Panc1 (cell line): ENCODE measurements around the gene ALPP. TPM values are rescaled to one million over a fixed set of nuclear protein-coding genes. Genes with fewer than 3 reads are reported as not detected.

Source experiments
- ATAC-seq: fragments of 200-7000 bp; cut with Tn5 transposase; 2 replicates; pipeline ENCODE4 v1.9.1; 2020; ENCODE audit warnings: mild to moderate bottlenecking, moderate library complexity
- BruUV-seq: library from RNA; stranded (reverse); fragments of 400-500 nt; replicated peaks from 2 replicates; lab custom pipeline; 2021; lab: Mats Ljungman, UMichigan
- CTCF ChIA-PET: fragments of 300-600 bp; sonication (Branson Sonifier 250); formaldehyde crosslinking; loops from one replicate; lab custom pipeline; 2022; ENCODE audit warnings: antibody characterized with exemption; lab: Charles Lee
- POLR2A ChIA-PET: fragments of 300-600 bp; sonication (Branson Sonifier 250); formaldehyde crosslinking; loops from one replicate; lab custom pipeline; 2022; ENCODE audit warnings: antibody characterized with exemption; lab: Charles Lee
- DNase-seq: peaks from one replicate; pipeline ENCODE4 v3.0.0-alpha.2; 2010; ENCODE audit warnings: low read depth, low spot score
- H3K27ac ChIP-seq: 2 replicates; pipeline ENCODE4 v1.5.1; 2011; ENCODE audit warnings: mild to moderate bottlenecking, low read length, inconsistent platforms
- H3K27me3 ChIP-seq: fragments of 200-500 bp; sonication (Bioruptor generic); 2 replicates; pipeline ENCODE4 v1.6.0; 2014; ENCODE audit warnings: low read length, inconsistent platforms; ENCODE audit not compliant: control insufficient read depth, insufficient read depth
- H3K36me3 ChIP-seq: fragments of 200-500 bp; sonication (Bioruptor generic); 2 replicates; pipeline ENCODE4 v1.5.1; 2014; ENCODE audit warnings: inconsistent platforms, mild to moderate bottlenecking, low read length, moderate library complexity; ENCODE audit not compliant: control insufficient read depth, insufficient read depth
- H3K4me1 ChIP-seq: 2 replicates; pipeline ENCODE4 v1.5.1; 2011; ENCODE audit warnings: inconsistent platforms, mild to moderate bottlenecking, low read length, moderate library complexity; ENCODE audit not compliant: control insufficient read depth, insufficient read depth
- H3K4me3 ChIP-seq, 2 experiments: 2 replicates each; pipeline ENCODE4 v1.5.1; 2011 to 2012; ENCODE audit warnings: low read depth in 2 of 2, low read length in 2 of 2, mild to moderate bottlenecking in 2 of 2, inconsistent platforms in 1 of 2, moderate library complexity in 1 of 2
- H3K9me3 ChIP-seq: fragments of 200-500 bp; sonication (Bioruptor generic); 2 replicates; pipeline ENCODE4 v1.5.1; 2014; ENCODE audit warnings: low read depth, mild to moderate bottlenecking, inconsistent platforms, low read length, moderate library complexity; ENCODE audit not compliant: control insufficient read depth, insufficient read depth
- CTCF ChIP-seq: fragments of 450-650 bp; IDR thresholded peaks from 2 replicates; pipeline ENCODE4 v1.5.1; 2017; ENCODE audit warnings: mild to moderate bottlenecking
- POLR2AphosphoS5 ChIP-seq: IDR thresholded peaks from 2 replicates; pipeline ENCODE4 v1.6.1; 2012; ENCODE audit warnings: mild to moderate bottlenecking, low read depth, low read length, moderate library complexity
- REST ChIP-seq, 2 experiments: IDR thresholded peaks; 2 replicates each; pipeline ENCODE4 v1.6.1; 2011 to 2012; ENCODE audit warnings: low read depth in 2 of 2, control low read depth in 1 of 2, low read length in 1 of 2, mild to moderate bottlenecking in 1 of 2, moderate library complexity in 1 of 2; ENCODE audit not compliant: insufficient read depth in 1 of 2
- SIN3A ChIP-seq: IDR thresholded peaks from 2 replicates; pipeline ENCODE4 v1.6.1; 2012; ENCODE audit warnings: low read depth, mild to moderate bottlenecking, low read length, moderate library complexity, borderline replicate concordance; ENCODE audit not compliant: insufficient read depth
- TCF7L2 ChIP-seq: IDR thresholded peaks from 2 replicates; pipeline ENCODE4 v1.6.1; 2011; ENCODE audit warnings: mild to moderate bottlenecking, low read depth, low read length, inconsistent platforms
- in situ Hi-C: cut with HindIII; loops from 2 replicates; pipeline ENCODE4 v1.10.0; 2016; ENCODE audit warnings: low sequenced_read_pairs, low pct_unique_long_range_greater_than_20kb
- intact Hi-C: fragments of 100-400 bp; cut with micrococcal nuclease; formaldehyde crosslinking; loops from one replicate; pipeline ENCODE4 v1.10.0; 2022; ENCODE audit not compliant: unreplicated experiment
- total RNA-seq: library from RNA; stranded (reverse); gene quantifications from one replicate; pipeline ENCODE4 v1.2.1, GENCODE V29; 2021; ENCODE audit not compliant: unreplicated experiment

ALPP gene
- total RNA-seq, 1 experiment from 2014 or later, result 7.3 TPM

- H3K27me3 ChIP-seq, result peaks cover 2% of the 10 kb centered on the region; the same call in 1 of the 2 replicates
- in situ Hi-C loops, result no loop called here
These were observed 29.0 kb upstream of the ALPP start for GRCh38 chr2:232349546-232349945.

GRCh38 chr2:232349946-232350635, 28.5 kb upstream of the ALPP start:
- H3K27me3 ChIP-seq, result peaks cover 2% of the 10 kb centered on the region; the same call in 1 of the 2 replicates
- H3K9me3 ChIP-seq, result no peaks in the 10 kb centered on the region
- no peak overlapping the region for H3K27ac ChIP-seq
- CTCF ChIA-PET, result no interaction called here
- no peak for TF ChIP-seq REST (IDR thresholded peaks at IDR 0.05; ENCODE audit: insufficient read depth in 1 of 2, low read depth in 2 of 2, low read length in 1 of 2)
- TF ChIP-seq SIN3A, result no peak
- TF ChIP-seq TCF7L2, result no peak
- no peak for TF ChIP-seq POLR2AphosphoS5
- no peak for TF ChIP-seq CTCF
- no peaks in the 10 kb centered on the region for H3K36me3 ChIP-seq
- intact Hi-C loops, result loop anchor here (10.0 kb wide), 1 partner anchor 175 kb away; the partner anchor contains the start of genes CHRND and PRSS56
- POLR2A ChIA-PET, result no interaction called here
- H3K4me1 ChIP-seq, result no peaks in the 10 kb centered on the region
- BruUV-seq, result no TSS peak
- no peak overlapping the region for H3K4me3 ChIP-seq
- ATAC-seq (no peak), DNase-seq (no peak)
- in situ Hi-C loops, result no loop called here

More at GRCh38 chr2:232349546-232349945, 29.0 kb upstream of the ALPP start:
- ATAC-seq, result no peak
- Histone ChIP-seq H3K36me3 (no peaks in the 10 kb centered on the region), H3K4me3 (no peak overlapping the region), H3K4me1 (no peaks in the 10 kb centered on the region), H3K27ac (no peak overlapping the region), H3K9me3 (no peaks in the 10 kb centered on the region)
- intact Hi-C loops, result loop anchor here (10.0 kb wide), 1 partner anchor 175 kb away; the partner anchor contains the start of genes CHRND and PRSS56
- no peak for DNase-seq
- TF ChIP-seq SIN3A (no peak), TCF7L2 (no peak), REST (IDR thresholded peaks at IDR 0.05; ENCODE audit: insufficient read depth in 1 of 2, low read depth in 2 of 2, low read length in 1 of 2) (no peak), POLR2AphosphoS5 (no peak)
- ChIA-PET CTCF (no interaction called here), POLR2A (no interaction called here)
- no TSS peak for BruUV-seq
